Fibroblast of the aortic adventitia (primary cell): ENCODE data around the gene FOXP1. TPM values are rescaled to one million over a fixed set of nuclear protein-coding genes. Genes with fewer than 3 reads are reported as not detected.

Source experiments
- DNase-seq: peaks from one replicate; pipeline ENCODE4 v3.0.0-alpha.2; 2010; ENCODE audit warnings: low read depth
- H3K4me3 ChIP-seq: 2 replicates; pipeline ENCODE4 v1.5.1; 2011; ENCODE audit warnings: low read depth, mild to moderate bottlenecking, control low read depth, low read length, moderate library complexity
- total RNA-seq: library from RNA; depleted of rRNA; stranded (reverse); fragments of >200 nt; gene quantifications from 2 replicates; pipeline ENCODE4 v1.2.3, GENCODE V29; 2012; ENCODE audit warnings: low replicate concordance
- TF ChIP-seq, protein P1 (sequence below): IDR thresholded peaks from 2 replicates; pipeline ENCODE4 v1.5.1; 2011; ENCODE audit warnings: mild to moderate bottlenecking, low read length, control low read depth, inconsistent platforms; ENCODE audit not compliant: insufficient read depth

The FOXP1 gene
- total RNA-seq, 1 donor, result 115 TPM

DNA sequence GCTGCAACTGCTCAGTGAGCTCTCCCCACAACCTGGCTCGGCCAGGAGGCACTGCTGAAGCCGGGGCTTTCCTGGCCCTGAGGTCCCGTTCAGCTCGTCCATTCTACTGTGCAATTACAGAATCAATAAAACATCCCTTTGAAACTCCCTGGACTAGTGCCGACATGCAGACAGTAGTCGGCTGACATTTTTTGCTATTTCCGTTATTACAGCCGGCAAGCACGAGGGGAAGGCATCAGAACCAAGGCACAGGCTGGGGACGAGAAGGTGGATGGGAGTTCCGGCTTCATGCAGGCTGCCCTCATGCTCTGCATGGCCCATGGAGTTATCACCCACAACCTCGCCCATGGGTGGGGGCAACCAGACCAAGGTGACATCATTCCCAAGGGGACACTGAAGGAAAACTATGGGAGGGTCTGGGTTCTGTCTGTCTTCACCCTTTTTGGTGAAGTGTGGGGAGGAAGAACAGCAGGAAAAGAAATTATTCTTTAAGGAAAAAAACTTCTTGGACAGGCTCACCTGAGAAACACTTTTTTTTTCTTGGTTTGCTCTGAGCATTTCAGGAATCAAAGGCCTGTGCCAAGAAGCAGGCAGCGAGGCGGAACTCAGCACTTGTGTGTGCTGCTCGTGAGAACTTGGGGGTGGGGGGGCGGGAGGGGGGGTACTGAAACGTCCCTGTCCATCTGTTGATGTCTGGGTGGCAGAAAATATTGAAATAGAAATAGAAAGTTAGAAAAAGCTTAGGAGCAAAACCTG is 154.5 kb downstream of the FOXP1 start:
- TF ChIP-seq, protein P1, sequence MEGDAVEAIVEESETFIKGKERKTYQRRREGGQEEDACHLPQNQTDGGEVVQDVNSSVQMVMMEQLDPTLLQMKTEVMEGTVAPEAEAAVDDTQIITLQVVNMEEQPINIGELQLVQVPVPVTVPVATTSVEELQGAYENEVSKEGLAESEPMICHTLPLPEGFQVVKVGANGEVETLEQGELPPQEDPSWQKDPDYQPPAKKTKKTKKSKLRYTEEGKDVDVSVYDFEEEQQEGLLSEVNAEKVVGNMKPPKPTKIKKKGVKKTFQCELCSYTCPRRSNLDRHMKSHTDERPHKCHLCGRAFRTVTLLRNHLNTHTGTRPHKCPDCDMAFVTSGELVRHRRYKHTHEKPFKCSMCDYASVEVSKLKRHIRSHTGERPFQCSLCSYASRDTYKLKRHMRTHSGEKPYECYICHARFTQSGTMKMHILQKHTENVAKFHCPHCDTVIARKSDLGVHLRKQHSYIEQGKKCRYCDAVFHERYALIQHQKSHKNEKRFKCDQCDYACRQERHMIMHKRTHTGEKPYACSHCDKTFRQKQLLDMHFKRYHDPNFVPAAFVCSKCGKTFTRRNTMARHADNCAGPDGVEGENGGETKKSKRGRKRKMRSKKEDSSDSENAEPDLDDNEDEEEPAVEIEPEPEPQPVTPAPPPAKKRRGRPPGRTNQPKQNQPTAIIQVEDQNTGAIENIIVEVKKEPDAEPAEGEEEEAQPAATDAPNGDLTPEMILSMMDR, result no peak
- no peak overlapping the region for H3K4me3 ChIP-seq
- DNase-seq, result peak; percentile 71

DNA sequence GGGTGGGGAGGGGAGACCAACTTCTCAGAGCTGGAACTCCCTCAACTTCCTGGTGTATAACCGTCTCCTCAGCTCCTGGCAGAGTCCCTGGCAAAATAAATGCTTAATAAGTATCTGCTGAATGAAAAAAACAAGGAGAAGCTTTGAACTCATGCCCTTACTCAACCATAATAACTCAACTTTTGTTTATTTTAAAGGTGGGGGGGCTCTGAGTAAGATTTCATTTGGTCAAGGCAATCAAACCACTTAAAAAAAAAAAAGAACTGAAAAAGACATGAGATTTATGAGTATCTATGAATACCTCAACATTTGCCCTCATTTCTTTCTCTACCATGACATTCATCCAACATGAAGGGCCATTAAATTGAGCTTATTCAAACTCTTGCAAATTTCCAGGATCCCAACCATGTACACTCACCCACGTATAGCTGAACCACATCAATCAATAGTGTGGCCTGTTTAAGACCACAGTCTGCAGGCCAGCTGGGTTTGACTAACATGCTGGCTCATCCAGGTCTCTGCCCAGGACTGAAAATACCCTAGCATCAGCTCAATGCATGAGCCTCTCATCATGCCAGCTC is 157.9 kb downstream of the FOXP1 start:
- peak; percentile 59 for DNase-seq
- no peak overlapping the region for H3K4me3 ChIP-seq
- TF ChIP-seq, protein P1, result no peak

DNA sequence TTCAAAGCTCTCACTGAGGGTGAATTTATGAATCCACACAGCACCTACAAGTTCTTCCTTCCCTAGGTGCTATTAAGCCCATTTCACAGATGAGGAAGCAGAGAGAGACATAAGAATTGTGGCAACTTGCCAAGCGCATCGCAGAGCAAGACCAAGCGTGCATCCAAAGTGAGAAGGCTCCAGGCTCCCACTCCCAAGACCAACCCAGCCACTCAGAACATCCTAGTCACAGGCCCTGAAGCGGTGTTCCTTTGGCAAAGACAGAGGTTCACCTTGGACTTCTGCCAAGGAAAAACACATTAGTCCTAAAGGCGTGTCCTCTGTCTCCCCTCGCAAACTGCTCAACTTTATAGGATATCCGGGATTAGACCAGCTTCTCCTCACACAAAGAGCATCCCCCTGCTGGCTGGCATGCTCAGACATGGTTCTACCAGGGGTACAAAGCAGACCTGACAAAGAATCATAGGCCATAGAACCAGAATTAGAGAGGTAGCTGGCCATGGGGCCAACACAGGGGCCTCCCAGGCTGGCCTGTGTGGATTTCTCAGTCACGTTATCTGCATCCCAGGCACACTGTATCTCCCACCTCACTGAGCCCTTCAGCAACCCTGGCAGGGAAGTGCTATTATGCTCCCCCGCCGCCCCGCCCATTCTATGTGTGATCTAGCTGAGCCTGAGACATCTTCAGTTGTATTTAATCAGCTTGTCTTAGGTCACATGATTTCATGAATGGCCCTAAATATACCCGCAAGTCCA is 160.2 kb downstream of the FOXP1 start:
- TF ChIP-seq, protein P1, result peak; percentile 10
- H3K4me3 ChIP-seq, result no peak overlapping the region
- DNase-seq, result peak; percentile 45

- DNase-seq, result no peak
- H3K4me3 ChIP-seq, result no peak overlapping the region
- TF ChIP-seq, protein P1, result no peak
Observed at GRCh38 chr3:71421820-71422566, 161.5 kb downstream of the FOXP1 start.

- TF ChIP-seq, protein P1, result no peak
- H3K4me3 ChIP-seq, result no peak overlapping the region
- no peak for DNase-seq
Observed at GRCh38 chr3:71421475-71421819, 162.1 kb downstream of the FOXP1 start.

DNA sequence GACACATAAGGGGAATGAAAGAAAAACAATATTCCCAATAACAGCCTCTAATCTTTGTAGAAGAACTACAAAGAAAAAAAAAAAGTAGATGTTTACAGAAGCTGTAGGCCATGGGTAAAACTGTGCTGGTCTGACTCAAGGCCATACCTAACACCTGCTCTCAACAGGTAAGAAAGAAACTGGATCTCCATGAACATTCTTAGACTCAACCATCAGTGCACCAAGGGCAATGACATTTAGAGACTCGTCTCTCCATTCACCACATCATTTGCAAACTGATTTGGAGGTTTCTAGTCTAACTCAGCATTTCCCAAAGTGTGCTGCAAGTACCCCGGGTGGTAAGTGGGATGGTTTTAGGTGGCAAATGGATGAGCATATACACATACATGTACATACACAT is 164.2 kb downstream of the FOXP1 start:
- H3K4me3 ChIP-seq, result no peak overlapping the region
- DNase-seq, result no peak
- TF ChIP-seq, protein P1, result no peak
